HCT116 (cell line): Measurements from ENCODE around the gene TLE6. TPM values are rescaled to one million over a fixed set of nuclear protein-coding genes. Genes with fewer than 3 reads are reported as not detected.
A peak's percentile ranks its signal among the peaks of the same experiment; 100 is the strongest.

Experiments used
- ATAC-seq: fragments of 200-7000 bp; cut with Tn5 transposase; 2 replicates; pipeline ENCODE4 v1.9.1; 2020; ENCODE audit warnings: mild to moderate bottlenecking, moderate library complexity
- BruUV-seq: library from RNA; stranded (reverse); fragments of 400-500 nt; replicated peaks from 2 replicates; lab custom pipeline; 2021; lab: Mats Ljungman, UMichigan
- CTCF ChIA-PET: fragments of 300-600 bp; sonication (Branson Sonifier 250); formaldehyde crosslinking; loops from one replicate; lab custom pipeline; 2021; ENCODE audit warnings: antibody characterized with exemption; lab: Charles Lee
- POLR2A ChIA-PET: fragments of 300-600, 350-600 bp; sonication (Branson Sonifier 250); formaldehyde crosslinking; loops from one replicate; lab custom pipeline; 2021; ENCODE audit warnings: antibody characterized with exemption; lab: Charles Lee
- RAD21 ChIA-PET, 2 experiments: fragments of 300-600 bp; sonication (Branson Sonifier 250); formaldehyde crosslinking; loops; one replicate each; lab custom pipeline; 2023; ENCODE audit warnings: low total read pairs in 2 of 2; ENCODE audit not compliant: uncharacterized antibody in 2 of 2, unreplicated experiment in 2 of 2, low non-redundant PET in 1 of 2; lab: Charles Lee
- DNase-seq: peaks from one replicate; pipeline ENCODE4 v3.0.0-alpha.2; 2010; ENCODE audit warnings: low read depth, low spot score
- H2AFZ ChIP-seq: fragments of 200-600 bp; shearing (Covaris generic), sonication (generic); 2 replicates; pipeline ENCODE4 v1.6.1; 2017; ENCODE audit warnings: low read depth, mixed run types, mixed read lengths, antibody characterized with exemption, low read length; ENCODE audit not compliant: poor library complexity, severe bottlenecking
- H3K27ac ChIP-seq: 2 replicates; pipeline ENCODE4 v1.5.1; 2012; ENCODE audit warnings: low read depth, low read length
- H3K27me3 ChIP-seq: fragments of 200-600 bp; sonication (generic); 2 replicates; pipeline ENCODE4 v1.6.1; 2016; ENCODE audit warnings: mixed run types, low read length, mixed read lengths; ENCODE audit not compliant: insufficient read depth
- H3K36me3 ChIP-seq, 2 experiments: fragments of 200-500 bp in 1 of 2; fragments of 200-600 bp in 1 of 2; sonication (Bioruptor generic) in 1 of 2; sonication (generic) in 1 of 2; 2 replicates each; pipeline versions ENCODE4 v1.5.1 to v1.6.1; 2014 to 2016; ENCODE audit warnings: low read length in 2 of 2, inconsistent platforms in 1 of 2, mixed read lengths in 1 of 2, mixed run types in 1 of 2; ENCODE audit not compliant: insufficient read depth in 2 of 2, control insufficient read depth in 1 of 2
- H3K4me1 ChIP-seq, 2 experiments: fragments of 200-600 bp in 1 of 2; sonication (generic) in 1 of 2; 2 replicates each; pipeline versions ENCODE4 v1.5.1 to v1.6.1; 2012 to 2017; ENCODE audit warnings: low read length in 2 of 2, inconsistent platforms in 1 of 2, mild to moderate bottlenecking in 1 of 2, mixed read lengths in 1 of 2, mixed run types in 1 of 2, moderate library complexity in 1 of 2; ENCODE audit not compliant: insufficient read depth in 2 of 2, control insufficient read depth in 1 of 2
- H3K4me2 ChIP-seq: fragments of 200-600 bp; sonication (generic); 2 replicates; pipeline ENCODE4 v1.6.1; 2017; ENCODE audit warnings: mixed run types, low read length, mixed read lengths
- H3K4me3 ChIP-seq, 2 experiments: fragments of 200-600 bp in 1 of 2; sonication (generic) in 1 of 2; replicated peaks in 1 of 2; 2 replicates each; pipeline ENCODE4 v1.5.1; 2011 to 2016; ENCODE audit warnings: low read length in 2 of 2, control low read depth in 1 of 2, low read depth in 1 of 2, mild to moderate bottlenecking in 1 of 2, mixed read lengths in 1 of 2, mixed run types in 1 of 2
- H3K79me2 ChIP-seq: fragments of 200-600 bp; sonication (generic); 2 replicates; pipeline ENCODE4 v1.6.1; 2017; ENCODE audit warnings: mild to moderate bottlenecking, mixed run types, low read length, moderate library complexity, mixed read lengths; ENCODE audit not compliant: insufficient read depth
- H3K9ac ChIP-seq: fragments of 200-600 bp; sonication (generic); 2 replicates; pipeline ENCODE4 v1.6.1; 2016; ENCODE audit warnings: low read length, mixed read lengths
- H3K9me2 ChIP-seq: fragments of 200-600 bp; sonication (generic), shearing (Covaris generic); 2 replicates; pipeline ENCODE4 v1.6.1; 2017; ENCODE audit warnings: mixed run types, mild to moderate bottlenecking, moderate library complexity; ENCODE audit not compliant: insufficient read depth
- H3K9me3 ChIP-seq, 2 experiments: fragments of 200-500 bp in 1 of 2; fragments of 200-600 bp in 1 of 2; sonication (Bioruptor generic) in 1 of 2; sonication (generic) in 1 of 2; 2 replicates each; pipeline ENCODE4 v1.6.1; 2014 to 2017; ENCODE audit warnings: low read length in 2 of 2, mixed read lengths in 2 of 2, inconsistent platforms in 1 of 2, low read depth in 1 of 2, mild to moderate bottlenecking in 1 of 2, mixed run types in 1 of 2, moderate library complexity in 1 of 2; ENCODE audit not compliant: control insufficient read depth in 1 of 2, insufficient read depth in 1 of 2
- H4K20me1 ChIP-seq: fragments of 200-600 bp; sonication (generic), shearing (Covaris generic); 2 replicates; pipeline ENCODE4 v1.6.1; 2017; ENCODE audit warnings: mixed run types, mild to moderate bottlenecking, moderate library complexity; ENCODE audit not compliant: insufficient read depth
- CBX3 ChIP-seq: IDR thresholded peaks from 2 replicates; pipeline ENCODE4 v1.6.1; 2012; ENCODE audit warnings: low read depth
- CEBPB ChIP-seq: IDR thresholded peaks from 2 replicates; pipeline ENCODE4 v1.6.1; 2012; ENCODE audit warnings: low read depth
- EGR1 ChIP-seq: IDR thresholded peaks from 2 replicates; pipeline ENCODE4 v1.6.1; 2012; ENCODE audit warnings: low read depth
- EZH2 ChIP-seq: fragments of 200-600 bp; sonication (generic); IDR thresholded peaks from 2 replicates; pipeline ENCODE4 v1.6.1; 2017; ENCODE audit warnings: antibody characterized with exemption, mixed run types
- EZH2phosphoT487 ChIP-seq: fragments of 200-600 bp; IDR thresholded peaks from 2 replicates; pipeline ENCODE4 v1.6.1; 2018; ENCODE audit warnings: antibody characterized with exemption, borderline replicate concordance
- FOSL1 ChIP-seq: IDR thresholded peaks from 2 replicates; pipeline ENCODE4 v1.6.1; 2012; ENCODE audit warnings: low read depth
- POLR2A ChIP-seq: IDR thresholded peaks from 2 replicates; pipeline ENCODE4 v1.7.0; 2011; ENCODE audit warnings: borderline replicate concordance; ENCODE audit not compliant: insufficient read depth, insufficient read length; ENCODE audit errors: extremely low read depth
- POLR2AphosphoS5 ChIP-seq: IDR thresholded peaks from 2 replicates; pipeline ENCODE4 v1.6.1; 2011; ENCODE audit warnings: mild to moderate bottlenecking, low read depth, low read length, moderate library complexity
- SIN3A ChIP-seq: IDR thresholded peaks from 2 replicates; pipeline ENCODE4 v1.6.1; 2012; ENCODE audit warnings: low read depth
- SP1 ChIP-seq: IDR thresholded peaks from 2 replicates; pipeline ENCODE4 v1.6.1; 2012; ENCODE audit warnings: low read depth
- SRF ChIP-seq: IDR thresholded peaks from 2 replicates; pipeline ENCODE4 v1.6.1; 2012; ENCODE audit warnings: low read depth
- YY1 ChIP-seq: IDR thresholded peaks from 2 replicates; pipeline ENCODE4 v1.6.1; 2011; ENCODE audit warnings: low read length, low read depth, moderate library complexity, mild to moderate bottlenecking; ENCODE audit not compliant: insufficient replicate concordance; ENCODE audit errors: extremely low read depth
- ZFX ChIP-seq: fragments of 450-650 bp; IDR thresholded peaks from 2 replicates; pipeline ENCODE4 v1.6.1; 2017
- intact Hi-C: fragments of 100-400 bp; cut with micrococcal nuclease; formaldehyde crosslinking; loops from 2 replicates; pipeline ENCODE4 v1.10.0; 2022
- total RNA-seq: library from RNA; stranded (reverse); gene quantifications from one replicate; pipeline ENCODE4 v1.2.1, GENCODE V29; 2021; ENCODE audit not compliant: unreplicated experiment
- TF ChIP-seq, protein P1 (sequence below): IDR thresholded peaks from 2 replicates; pipeline ENCODE4 v1.6.1; 2011; ENCODE audit warnings: mild to moderate bottlenecking, low read length, moderate library complexity; ENCODE audit not compliant: insufficient replicate concordance; ENCODE audit errors: extremely low read depth
- TF ChIP-seq, protein P2 (sequence below): IDR thresholded peaks from 2 replicates; pipeline ENCODE4 v1.6.1; 2012

The TLE6 gene
- total RNA-seq, 1 experiment from 2014 or later: 10.9 TPM

DNA sequence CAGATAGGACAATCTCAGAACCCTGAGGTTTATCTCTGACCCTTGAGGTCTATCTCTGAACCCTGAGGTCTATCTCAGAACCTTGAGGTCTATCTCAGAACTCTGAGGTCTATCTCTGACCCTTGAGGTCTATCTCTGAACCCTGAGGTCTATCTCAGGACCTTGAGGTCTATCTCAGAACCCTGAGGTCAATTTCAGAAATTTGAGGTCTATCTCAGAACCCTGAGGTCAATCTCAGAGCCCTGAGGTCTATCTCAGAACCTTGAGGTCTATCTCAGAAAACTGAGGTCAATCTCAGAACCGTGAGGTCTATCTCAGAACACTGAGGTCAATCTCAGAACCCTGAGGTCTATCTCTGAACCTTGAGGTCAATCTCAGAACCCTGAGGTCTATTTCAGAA is 49.4 kb downstream of the TLE6 start:
- BruUV-seq: no TSS peak
- no peak overlapping the region for H3K4me2 ChIP-seq
- no peak overlapping the region for H2AFZ ChIP-seq
- RAD21 ChIA-PET: no interaction called here
- H3K9ac ChIP-seq: no peak overlapping the region
- TF ChIP-seq EZH2 (no peak), ZFX (no peak), EGR1 (no peak), CBX3 (no peak), POLR2A (no peak), FOSL1 (no peak), EZH2phosphoT487 (no peak)
- TF ChIP-seq, protein P1, sequence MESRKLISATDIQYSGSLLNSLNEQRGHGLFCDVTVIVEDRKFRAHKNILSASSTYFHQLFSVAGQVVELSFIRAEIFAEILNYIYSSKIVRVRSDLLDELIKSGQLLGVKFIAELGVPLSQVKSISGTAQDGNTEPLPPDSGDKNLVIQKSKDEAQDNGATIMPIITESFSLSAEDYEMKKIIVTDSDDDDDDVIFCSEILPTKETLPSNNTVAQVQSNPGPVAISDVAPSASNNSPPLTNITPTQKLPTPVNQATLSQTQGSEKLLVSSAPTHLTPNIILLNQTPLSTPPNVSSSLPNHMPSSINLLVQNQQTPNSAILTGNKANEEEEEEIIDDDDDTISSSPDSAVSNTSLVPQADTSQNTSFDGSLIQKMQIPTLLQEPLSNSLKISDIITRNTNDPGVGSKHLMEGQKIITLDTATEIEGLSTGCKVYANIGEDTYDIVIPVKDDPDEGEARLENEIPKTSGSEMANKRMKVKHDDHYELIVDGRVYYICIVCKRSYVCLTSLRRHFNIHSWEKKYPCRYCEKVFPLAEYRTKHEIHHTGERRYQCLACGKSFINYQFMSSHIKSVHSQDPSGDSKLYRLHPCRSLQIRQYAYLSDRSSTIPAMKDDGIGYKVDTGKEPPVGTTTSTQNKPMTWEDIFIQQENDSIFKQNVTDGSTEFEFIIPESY: no peak
- H4K20me1 ChIP-seq: no peaks in the 10 kb centered on the region
- intact Hi-C loops: no loop called here
- no peak overlapping the region for H3K27ac ChIP-seq
- H3K9me3 ChIP-seq: no peaks in the 10 kb centered on the region
- H3K36me3 ChIP-seq: no peaks in the 10 kb centered on the region
- H3K79me2 ChIP-seq: no peaks in the 10 kb centered on the region
- DNase-seq (no peak), ATAC-seq (no peak)
- CTCF ChIA-PET: no interaction called here
- no peaks in the 10 kb centered on the region; the same call in 1 of the 2 replicates for H3K27me3 ChIP-seq
- peaks cover 0 to 18% of the 10 kb centered on the region in 2 experiments; a peak in 2 of 4 replicates for H3K4me1 ChIP-seq
- no peak overlapping the region for H3K4me3 ChIP-seq
- POLR2A ChIA-PET: no interaction called here
- H3K9me2 ChIP-seq: no peaks in the 10 kb centered on the region

DNA sequence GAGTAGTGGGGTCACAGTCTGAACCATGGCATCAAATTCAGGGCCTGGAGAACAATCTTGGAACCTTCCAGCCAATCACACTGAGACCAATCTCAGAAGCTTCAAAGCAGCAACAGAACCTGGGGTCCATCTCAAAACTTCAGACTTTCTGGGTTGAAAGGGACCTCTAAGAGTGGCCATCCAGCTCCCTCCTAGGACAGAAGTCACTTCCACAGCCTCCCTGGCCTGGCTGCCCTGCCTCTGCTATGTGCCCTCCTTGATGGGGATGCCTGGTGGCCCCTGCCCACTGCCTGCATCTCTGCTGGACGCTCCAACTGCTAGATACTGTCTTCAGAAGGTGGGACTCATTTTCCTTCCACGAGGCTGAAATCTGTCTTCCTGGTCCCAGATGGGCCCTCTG is 49.9 kb downstream of the TLE6 start:
- Histone ChIP-seq H4K20me1 (no peaks in the 10 kb centered on the region), H3K9ac (no peak overlapping the region), H3K79me2 (no peaks in the 10 kb centered on the region), H3K36me3 (no peaks in the 10 kb centered on the region), H3K4me2 (no peak overlapping the region), H3K4me1 (peaks cover 0 to 18% of the 10 kb centered on the region in 2 experiments; a peak in 2 of 4 replicates), H2AFZ (no peak overlapping the region), H3K9me2 (no peaks in the 10 kb centered on the region), H3K4me3 (no peak overlapping the region), H3K27me3 (no peaks in the 10 kb centered on the region; the same call in 1 of the 2 replicates), H3K9me3 (no peaks in the 10 kb centered on the region), H3K27ac (no peak overlapping the region)
- TSS peak; percentile 48 for BruUV-seq
- intact Hi-C loops: no loop called here
- DNase-seq: no peak
- no peak for ATAC-seq
- ChIA-PET CTCF (interaction anchor here (1.5 kb wide), 1 partner anchor 10 kb away, joined by 4 read pairs; no protein-coding TSS in a partner anchor), POLR2A (no interaction called here), RAD21 (no interaction called here)
- TF ChIP-seq, protein P1: no peak
- TF ChIP-seq POLR2AphosphoS5 (no peak), SRF (no peak), CEBPB (no peak), SIN3A (no peak), SP1 (no peak), YY1 (no peak), EGR1 (no peak), EZH2 (no peak), CBX3 (no peak), EZH2phosphoT487 (no peak)
- TF ChIP-seq, protein P2, sequence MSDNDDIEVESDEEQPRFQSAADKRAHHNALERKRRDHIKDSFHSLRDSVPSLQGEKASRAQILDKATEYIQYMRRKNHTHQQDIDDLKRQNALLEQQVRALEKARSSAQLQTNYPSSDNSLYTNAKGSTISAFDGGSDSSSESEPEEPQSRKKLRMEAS: no peak
